Uterus (tissue), 4 donors: ENCODE data around the gene RASSF3. TPM values are rescaled to one million over a fixed set of nuclear protein-coding genes. Genes with fewer than 3 reads are reported as not detected.
A peak's percentile ranks its signal among the peaks of the same experiment; 100 is the strongest.

Experiments used
- DNase-seq, 2 donors: peaks; one replicate each; pipeline ENCODE4 v3.0.0-alpha.2; 2019 to 2020
- H3K27ac ChIP-seq, 2 donors: fragments of 200-600 bp; sonication (generic); 1 replicate in 1 of 2; 2 replicates in 1 of 2; pipeline ENCODE4 v1.5.1; 2016 to 2018
- H3K27me3 ChIP-seq, 2 donors: fragments of 200-600 bp; sonication (generic); one replicate each; pipeline ENCODE4 v1.5.1; 2018 to 2019; ENCODE audit warnings: control low read depth in 1 of 2
- H3K36me3 ChIP-seq, 2 donors: fragments of 200-600 bp; sonication (generic); one replicate each; pipeline ENCODE4 v1.5.1; 2019; ENCODE audit warnings: control low read depth in 1 of 2
- H3K4me1 ChIP-seq, 2 donors: fragments of 200-600 bp; sonication (generic); one replicate each; pipeline ENCODE4 v1.5.1; 2018 to 2019; ENCODE audit warnings: control low read depth in 1 of 2
- H3K4me3 ChIP-seq, 2 donors: fragments of 200-600 bp; sonication (generic); 1 replicate in 1 of 2; 2 replicates in 1 of 2; pipeline ENCODE4 v1.5.1; 2018 to 2019; ENCODE audit warnings: mild to moderate bottlenecking in 1 of 2
- H3K9me3 ChIP-seq, 2 donors: fragments of 200-600 bp; sonication (generic); one replicate each; pipeline ENCODE4 v1.5.1; 2019; ENCODE audit warnings: control low read depth in 1 of 2
- POLR2A ChIP-seq, 2 donors: fragments of 450-650 bp; IDR thresholded peaks; one replicate each; pipeline ENCODE4 v1.6.1; 2016; ENCODE audit warnings: antibody characterized with exemption in 2 of 2, mild to moderate bottlenecking in 1 of 2, moderate library complexity in 1 of 2
- intact Hi-C: fragments of 100-400 bp; cut with DNase I; formaldehyde crosslinking; loops from one replicate; pipeline ENCODE4 v1.15.1; 2023; ENCODE audit warnings: low total_unique reads
- total RNA-seq, 4 donors: library from RNA; depleted of rRNA in 3 of 4; stranded (reverse); fragments of >200 nt in 3 of 4; gene quantifications; one replicate each; pipeline versions ENCODE4 v1.1.0 to v1.2.4, GENCODE V29; 2014 to 2023
- TF ChIP-seq, protein P1 (sequence below), 4 experiments: fragments of 200-600 bp in 2 of 4; fragments of 450-650 bp in 2 of 4; sonication (generic) in 2 of 4; IDR thresholded peaks; one replicate each; pipeline ENCODE4 v1.5.1; 2016 to 2019; ENCODE audit warnings: antibody characterized with exemption in 4 of 4, mild to moderate bottlenecking in 2 of 4, moderate library complexity in 1 of 4
- donor health status: DM: yes; HTN: yes; CAD: no.

Gene RASSF3
- total RNA-seq, 4 donors from 2014 or later, result 17.7 to 64.7 (median 29.2) TPM

GRCh38 chr12:64669270-64669842 is 59.1 kb downstream of the RASSF3 start:
- intact Hi-C loops, result no loop called here
- DNase-seq, result peak in 1 of 2 donors; percentile 46
- no peaks in the 10 kb centered on the region for H3K27me3 ChIP-seq
- no peaks in the 10 kb centered on the region for H3K36me3 ChIP-seq
- H3K9me3 ChIP-seq, result no peaks in the 10 kb centered on the region
- peak overlapping the region; percentile 79 to 86 for H3K27ac ChIP-seq
- TF ChIP-seq POLR2A (IDR thresholded peaks at IDR 0.05), result no peak
- TF ChIP-seq, protein P1, sequence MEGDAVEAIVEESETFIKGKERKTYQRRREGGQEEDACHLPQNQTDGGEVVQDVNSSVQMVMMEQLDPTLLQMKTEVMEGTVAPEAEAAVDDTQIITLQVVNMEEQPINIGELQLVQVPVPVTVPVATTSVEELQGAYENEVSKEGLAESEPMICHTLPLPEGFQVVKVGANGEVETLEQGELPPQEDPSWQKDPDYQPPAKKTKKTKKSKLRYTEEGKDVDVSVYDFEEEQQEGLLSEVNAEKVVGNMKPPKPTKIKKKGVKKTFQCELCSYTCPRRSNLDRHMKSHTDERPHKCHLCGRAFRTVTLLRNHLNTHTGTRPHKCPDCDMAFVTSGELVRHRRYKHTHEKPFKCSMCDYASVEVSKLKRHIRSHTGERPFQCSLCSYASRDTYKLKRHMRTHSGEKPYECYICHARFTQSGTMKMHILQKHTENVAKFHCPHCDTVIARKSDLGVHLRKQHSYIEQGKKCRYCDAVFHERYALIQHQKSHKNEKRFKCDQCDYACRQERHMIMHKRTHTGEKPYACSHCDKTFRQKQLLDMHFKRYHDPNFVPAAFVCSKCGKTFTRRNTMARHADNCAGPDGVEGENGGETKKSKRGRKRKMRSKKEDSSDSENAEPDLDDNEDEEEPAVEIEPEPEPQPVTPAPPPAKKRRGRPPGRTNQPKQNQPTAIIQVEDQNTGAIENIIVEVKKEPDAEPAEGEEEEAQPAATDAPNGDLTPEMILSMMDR (IDR thresholded peaks at IDR 0.05), result no peak
- H3K4me3 ChIP-seq, result no peak overlapping the region
- H3K4me1 ChIP-seq, result peaks cover 0 to 30% of the 10 kb centered on the region in 2 donors

- no peaks in the 10 kb centered on the region for H3K36me3 ChIP-seq
- H3K4me3 ChIP-seq, result no peak overlapping the region
- H3K27ac ChIP-seq, result peak overlapping the region; percentile 79 to 86
- no peaks in the 10 kb centered on the region for H3K27me3 ChIP-seq
- no peak for DNase-seq
- intact Hi-C loops, result no loop called here
- H3K9me3 ChIP-seq, result no peaks in the 10 kb centered on the region
- TF ChIP-seq, protein P1 (IDR thresholded peaks at IDR 0.05), result peak in 1 of 4 experiments; percentile 3
- TF ChIP-seq POLR2A (IDR thresholded peaks at IDR 0.05), result no peak
- peaks cover 0 to 30% of the 10 kb centered on the region in 2 donors for H3K4me1 ChIP-seq
Observed at GRCh38 chr12:64670019-64670418, 59.7 kb downstream of the RASSF3 start.

- intact Hi-C loops, result no loop called here
- H3K27me3 ChIP-seq, result no peaks in the 10 kb centered on the region
- no peak overlapping the region for H3K4me3 ChIP-seq
- H3K27ac ChIP-seq, result peak overlapping the region; percentile 79 to 86
- TF ChIP-seq, protein P1 (IDR thresholded peaks at IDR 0.05), result no peak
- no peak for TF ChIP-seq POLR2A (IDR thresholded peaks at IDR 0.05)
- no peaks in the 10 kb centered on the region for H3K9me3 ChIP-seq
- H3K4me1 ChIP-seq, result peaks cover 0 to 23% of the 10 kb centered on the region in 2 donors
- peak in 1 of 2 donors; percentile 56 for DNase-seq
- H3K36me3 ChIP-seq, result no peaks in the 10 kb centered on the region
Observed at GRCh38 chr12:64670919-64671639, 60.8 kb downstream of the RASSF3 start.

DNA sequence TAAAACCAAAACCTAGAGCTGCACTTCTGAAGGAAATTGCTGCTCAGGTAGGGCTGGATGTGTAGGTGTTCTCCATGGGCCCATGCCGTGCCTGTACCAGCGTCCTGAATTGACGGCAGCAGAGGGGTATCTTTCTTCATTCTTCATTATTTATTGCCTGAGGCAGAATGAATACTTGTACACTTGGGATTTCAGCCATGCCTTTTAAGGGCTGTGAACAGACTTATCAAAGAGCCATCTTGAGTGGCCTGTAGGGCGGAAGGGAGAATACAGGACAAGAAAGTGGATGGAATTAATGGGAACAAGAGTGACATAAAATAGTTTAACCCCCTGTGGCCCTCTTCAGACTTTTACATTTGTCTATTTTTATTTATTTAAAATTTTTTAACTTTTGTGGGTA is 61.4 kb downstream of the RASSF3 start:
- TF ChIP-seq, protein P1 (IDR thresholded peaks at IDR 0.05), result no peak
- no peak for TF ChIP-seq POLR2A (IDR thresholded peaks at IDR 0.05)
- H3K27me3 ChIP-seq, result no peaks in the 10 kb centered on the region
- H3K4me1 ChIP-seq, result peaks cover 0 to 23% of the 10 kb centered on the region in 2 donors
- H3K36me3 ChIP-seq, result no peaks in the 10 kb centered on the region
- no peak overlapping the region for H3K4me3 ChIP-seq
- intact Hi-C loops, result no loop called here
- no peaks in the 10 kb centered on the region for H3K9me3 ChIP-seq
- no peak for DNase-seq
- H3K27ac ChIP-seq, result peak overlapping the region; percentile 79 to 86

DNA sequence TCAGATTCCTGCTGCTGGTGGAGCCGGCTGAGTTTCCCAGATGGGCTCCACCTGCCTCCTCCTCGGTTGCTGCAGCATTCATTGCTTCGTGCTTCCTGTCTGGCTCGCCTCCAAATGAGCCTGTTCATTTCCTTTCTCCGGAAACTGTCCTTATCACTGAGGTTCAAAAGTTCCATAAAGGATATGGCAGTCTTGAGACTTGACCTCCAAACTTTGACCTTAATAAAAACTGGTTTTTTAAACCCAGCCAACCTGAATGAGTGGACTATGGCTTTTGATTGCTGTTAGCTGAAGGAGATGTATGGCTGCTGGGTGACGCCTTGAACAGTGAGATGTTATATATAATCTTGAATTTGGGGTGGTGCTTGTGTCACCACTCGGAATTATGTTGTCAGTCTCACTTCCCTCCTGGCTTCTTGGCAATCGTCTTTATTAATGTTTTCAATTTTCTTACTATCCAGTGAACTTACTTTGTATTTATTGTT is 62.7 kb downstream of the RASSF3 start:
- H3K27me3 ChIP-seq, result no peaks in the 10 kb centered on the region
- TF ChIP-seq, protein P1 (IDR thresholded peaks at IDR 0.05), result no peak
- no peak for TF ChIP-seq POLR2A (IDR thresholded peaks at IDR 0.05)
- H3K9me3 ChIP-seq, result no peaks in the 10 kb centered on the region
- DNase-seq, result peak; percentile 42 to 66
- H3K4me1 ChIP-seq, result peaks cover 0 to 23% of the 10 kb centered on the region in 2 donors
- peak overlapping the region; percentile 79 to 86 for H3K27ac ChIP-seq
- no peaks in the 10 kb centered on the region for H3K36me3 ChIP-seq
- H3K4me3 ChIP-seq, result no peak overlapping the region
- intact Hi-C loops, result no loop called here
